ENCODE measurements around the gene GRIP1.

DNA sequence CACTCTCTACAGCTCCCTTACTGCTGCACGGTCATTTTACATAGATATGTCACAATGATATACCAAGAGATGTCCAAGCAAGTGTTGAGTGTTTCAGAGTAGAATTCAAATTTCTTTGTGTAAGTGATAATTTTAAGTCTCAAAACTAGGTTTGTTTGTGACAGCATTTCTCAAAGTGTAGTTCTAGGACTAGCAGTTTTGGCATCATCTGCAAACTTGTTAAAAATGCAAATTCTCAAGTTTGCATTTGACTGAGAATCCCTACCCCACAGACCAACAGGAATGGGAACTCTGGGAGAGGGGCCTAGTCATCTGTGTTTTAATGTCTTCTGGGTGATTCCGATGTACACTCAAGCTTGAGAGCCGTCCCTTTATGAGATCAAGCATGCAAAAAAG lies 279.0 kb downstream of the GRIP1 start:
- TF ChIP-seq, protein P1, sequence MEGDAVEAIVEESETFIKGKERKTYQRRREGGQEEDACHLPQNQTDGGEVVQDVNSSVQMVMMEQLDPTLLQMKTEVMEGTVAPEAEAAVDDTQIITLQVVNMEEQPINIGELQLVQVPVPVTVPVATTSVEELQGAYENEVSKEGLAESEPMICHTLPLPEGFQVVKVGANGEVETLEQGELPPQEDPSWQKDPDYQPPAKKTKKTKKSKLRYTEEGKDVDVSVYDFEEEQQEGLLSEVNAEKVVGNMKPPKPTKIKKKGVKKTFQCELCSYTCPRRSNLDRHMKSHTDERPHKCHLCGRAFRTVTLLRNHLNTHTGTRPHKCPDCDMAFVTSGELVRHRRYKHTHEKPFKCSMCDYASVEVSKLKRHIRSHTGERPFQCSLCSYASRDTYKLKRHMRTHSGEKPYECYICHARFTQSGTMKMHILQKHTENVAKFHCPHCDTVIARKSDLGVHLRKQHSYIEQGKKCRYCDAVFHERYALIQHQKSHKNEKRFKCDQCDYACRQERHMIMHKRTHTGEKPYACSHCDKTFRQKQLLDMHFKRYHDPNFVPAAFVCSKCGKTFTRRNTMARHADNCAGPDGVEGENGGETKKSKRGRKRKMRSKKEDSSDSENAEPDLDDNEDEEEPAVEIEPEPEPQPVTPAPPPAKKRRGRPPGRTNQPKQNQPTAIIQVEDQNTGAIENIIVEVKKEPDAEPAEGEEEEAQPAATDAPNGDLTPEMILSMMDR (IDR thresholded peaks at IDR 0.05): no peak
- no peak for TF ChIP-seq ZFX (IDR thresholded peaks at IDR 0.05; ENCODE audit: borderline replicate concordance)

Measured in 22Rv1 (cell line).